Brain microvascular endothelial cell (primary cell): ENCODE measurements around the gene CYFIP1.

ENCODE experiments used
- DNase-seq: peaks from one replicate; pipeline ENCODE4 v3.0.0-alpha.2; 2020
- H3K27ac ChIP-seq: fragments of 250-450 bp; sonication (Bioruptor Pico); 2 replicates; pipeline ENCODE4 v1.5.1; 2020; ENCODE audit warnings: mild to moderate bottlenecking, moderate library complexity
- H3K27me3 ChIP-seq: fragments of 250-450 bp; sonication (Bioruptor Pico); replicated peaks from 2 replicates; pipeline ENCODE4 v1.5.1; 2020; ENCODE audit warnings: mild to moderate bottlenecking
- H3K36me3 ChIP-seq: fragments of 250-450 bp; sonication (Bioruptor Pico); replicated peaks from 2 replicates; pipeline ENCODE4 v1.5.1; 2020; ENCODE audit warnings: mild to moderate bottlenecking
- H3K4me3 ChIP-seq: 2 replicates; pipeline ENCODE4 v1.5.1; 2011; ENCODE audit warnings: low read depth, mild to moderate bottlenecking, control low read depth, low read length, moderate library complexity
- CTCF ChIP-seq: IDR thresholded peaks from 2 replicates; pipeline ENCODE4 v1.5.1; 2011; ENCODE audit warnings: low read depth, mild to moderate bottlenecking, moderate library complexity, low read length, control low read depth, inconsistent platforms; ENCODE audit errors: missing control alignments
- in situ Hi-C: cut with HindIII; loops from 2 replicates; pipeline ENCODE4 v1.10.0; 2017; ENCODE audit warnings: low sequenced_read_pairs, low pct_ligation_motif_present

CYFIP1 gene

GRCh38 chr15:22902981-22903380 lies 77.2 kb downstream of the CYFIP1 start:
- in situ Hi-C loops = no loop called here
- DNase-seq = no peak
- Histone ChIP-seq H3K4me3 (no peak overlapping the region), H3K27me3 (no peaks in the 10 kb centered on the region), H3K27ac (no peak overlapping the region), H3K36me3 (peaks cover 47% of the 10 kb centered on the region)
- no peak for TF ChIP-seq CTCF

GRCh38 chr15:22902578-22902977 lies 77.6 kb downstream of the CYFIP1 start:
- no peak for TF ChIP-seq CTCF
- Histone ChIP-seq H3K36me3 (peaks cover 47% of the 10 kb centered on the region), H3K4me3 (no peak overlapping the region), H3K27ac (no peak overlapping the region), H3K27me3 (no peaks in the 10 kb centered on the region)
- no peak for DNase-seq
- in situ Hi-C loops = no loop called here

GRCh38 chr15:22902046-22902445 lies 78.1 kb downstream of the CYFIP1 start:
- H3K36me3 ChIP-seq = peaks cover 48% of the 10 kb centered on the region
- no peak for TF ChIP-seq CTCF

GRCh38 chr15:22895465-22896190 lies 84.5 kb downstream of the CYFIP1 start:
- no peaks in the 10 kb centered on the region for H3K27me3 ChIP-seq
- H3K36me3 ChIP-seq = peaks cover 35% of the 10 kb centered on the region
- TF ChIP-seq CTCF = no peak
- in situ Hi-C loops = no loop called here
- H3K27ac ChIP-seq = no peak overlapping the region
- H3K4me3 ChIP-seq = no peak overlapping the region
- peak; percentile 31 for DNase-seq

More at GRCh38 chr15:22902046-22902445, 78.1 kb downstream of the CYFIP1 start:
- in situ Hi-C loops = no loop called here
- Histone ChIP-seq H3K27ac (no peak overlapping the region), H3K27me3 (no peaks in the 10 kb centered on the region), H3K4me3 (no peak overlapping the region)
- no peak for DNase-seq

GRCh38 chr15:22893881-22894280 lies 86.3 kb downstream of the CYFIP1 start:
- Histone ChIP-seq H3K27me3 (no peaks in the 10 kb centered on the region), H3K4me3 (no peak overlapping the region), H3K27ac (no peak overlapping the region), H3K36me3 (peaks cover 24% of the 10 kb centered on the region)
- no peak for DNase-seq
- in situ Hi-C loops = no loop called here
- no peak for TF ChIP-seq CTCF

GRCh38 chr15:22893081-22893480 lies 87.1 kb downstream of the CYFIP1 start:
- no peaks in the 10 kb centered on the region for H3K27me3 ChIP-seq
- in situ Hi-C loops = no loop called here
- no peak overlapping the region for H3K4me3 ChIP-seq
- no peak overlapping the region for H3K27ac ChIP-seq
- H3K36me3 ChIP-seq = peaks cover 24% of the 10 kb centered on the region
- no peak for TF ChIP-seq CTCF
- DNase-seq = no peak
